Neuronal stem cell (in vitro differentiated cells): ENCODE measurements around the gene DNPH1.
A peak's percentile ranks its signal among the peaks of the same experiment; 100 is the strongest.

Experiments used
- DNase-seq: peaks from one replicate; pipeline ENCODE4 v3.0.0-alpha.2; 2013; ENCODE audit warnings: low spot score
- H2AFZ ChIP-seq: one replicate; pipeline ENCODE4 v1.6.1; 2013; ENCODE audit warnings: mild to moderate bottlenecking, low read length, inconsistent platforms
- H2AK5ac ChIP-seq: 2 replicates; pipeline ENCODE4 v1.6.1; 2013; ENCODE audit warnings: low read depth, mild to moderate bottlenecking, inconsistent platforms, low read length, moderate library complexity, mixed read lengths
- H2BK120ac ChIP-seq: 2 replicates; pipeline ENCODE4 v1.6.1; 2013; ENCODE audit warnings: low read depth, mild to moderate bottlenecking, inconsistent platforms, low read length, moderate library complexity, mixed read lengths
- H2BK12ac ChIP-seq: one replicate; pipeline ENCODE4 v1.6.1; 2013; ENCODE audit warnings: low read length, inconsistent platforms
- H2BK15ac ChIP-seq: 2 replicates; pipeline ENCODE4 v1.6.1; 2013; ENCODE audit warnings: mild to moderate bottlenecking, low read length, inconsistent platforms, mixed read lengths
- H2BK5ac ChIP-seq: one replicate; pipeline ENCODE4 v1.6.1; 2013; ENCODE audit warnings: inconsistent platforms, mild to moderate bottlenecking, low read length, moderate library complexity
- H3K14ac ChIP-seq: one replicate; pipeline ENCODE4 v1.6.1; 2013; ENCODE audit warnings: low read length, inconsistent platforms
- H3K18ac ChIP-seq: 2 replicates; pipeline ENCODE4 v1.6.1; 2013; ENCODE audit warnings: low read length, inconsistent platforms
- H3K23ac ChIP-seq: 2 replicates; pipeline ENCODE4 v1.6.1; 2013; ENCODE audit warnings: low read depth, mild to moderate bottlenecking, mixed read lengths, low read length, inconsistent platforms; ENCODE audit not compliant: poor library complexity
- H3K27ac ChIP-seq: replicated peaks from 3 replicates; pipeline ENCODE4 v1.5.1; 2013; ENCODE audit warnings: low read length, inconsistent platforms
- H3K27me3 ChIP-seq, 3 experiments: 2 replicates each; pipeline ENCODE4 v1.6.1; 2013; ENCODE audit warnings: low read length in 3 of 3, mild to moderate bottlenecking in 2 of 3, inconsistent platforms in 1 of 3, low read depth in 1 of 3, mixed read lengths in 1 of 3, moderate library complexity in 1 of 3; ENCODE audit not compliant: control insufficient read depth in 3 of 3, insufficient read depth in 3 of 3
- H3K36me3 ChIP-seq, 2 donors: replicated peaks in 1 of 2; 2 replicates each; pipeline ENCODE4 v1.6.1; 2013; ENCODE audit warnings: low read length in 2 of 2; ENCODE audit not compliant: control insufficient read depth in 2 of 2, insufficient read depth in 2 of 2
- H3K4ac ChIP-seq: 2 replicates; pipeline ENCODE4 v1.6.1; 2013; ENCODE audit warnings: inconsistent platforms, mild to moderate bottlenecking, low read length, moderate library complexity
- H3K4me1 ChIP-seq, 2 donors: 1 replicate in 1 of 2; 2 replicates in 1 of 2; pipeline ENCODE4 v1.6.1; 2013; ENCODE audit warnings: low read length in 2 of 2, low read depth in 1 of 2; ENCODE audit not compliant: control insufficient read depth in 2 of 2, insufficient read depth in 1 of 2
- H3K4me2 ChIP-seq: one replicate; pipeline ENCODE4 v1.6.1; 2013; ENCODE audit warnings: mild to moderate bottlenecking, low read length, inconsistent platforms; ENCODE audit not compliant: insufficient read depth, poor library complexity, severe bottlenecking
- H3K4me3 ChIP-seq, 2 donors: 2 replicates each; pipeline ENCODE4 v1.5.1; 2013; ENCODE audit warnings: low read length in 2 of 2, mild to moderate bottlenecking in 2 of 2, inconsistent platforms in 1 of 2, moderate library complexity in 1 of 2
- H3K79me1 ChIP-seq: one replicate; pipeline ENCODE4 v1.6.1; 2013; ENCODE audit warnings: low read depth, mild to moderate bottlenecking, inconsistent platforms, low read length, moderate library complexity
- H3K9ac ChIP-seq: one replicate; pipeline ENCODE4 v1.6.1; 2013; ENCODE audit warnings: mild to moderate bottlenecking, low read depth, low read length, inconsistent platforms; ENCODE audit not compliant: poor library complexity
- H3K9me3 ChIP-seq, 2 donors: replicated peaks in 1 of 2; 2 replicates each; pipeline versions ENCODE3 to v1.6.1; 2013; ENCODE audit warnings: low read length in 2 of 2, mild to moderate bottlenecking in 2 of 2, inconsistent platforms in 1 of 2, low read depth in 1 of 2, mixed read lengths in 1 of 2, moderate library complexity in 1 of 2; ENCODE audit not compliant: control insufficient read depth in 2 of 2, insufficient read depth in 1 of 2
- H4K8ac ChIP-seq: one replicate; pipeline ENCODE4 v1.6.1; 2013; ENCODE audit warnings: low read depth, mild to moderate bottlenecking, inconsistent platforms, low read length, moderate library complexity
- H4K91ac ChIP-seq: one replicate; pipeline ENCODE4 v1.6.1; 2013; ENCODE audit warnings: low read length, low read depth, mild to moderate bottlenecking, inconsistent platforms; ENCODE audit not compliant: poor library complexity
- WGBS, 2 donors: extraction: QIAGEN DNeasy Blood & Tissue Kit; methylation state at CpG; one replicate each; pipeline ENCODE4 v1.1.7; 2013; ENCODE audit warnings: missing lambda C conversion rate in 2 of 2, mixed read lengths in 1 of 2; ENCODE audit not compliant: insufficient read length in 2 of 2, insufficient replicate concordance in 1 of 2; ENCODE audit errors: extremely low coverage in 2 of 2; 5-methylcytosine and 5-hydroxymethylcytosine counted together

DNPH1 gene

DNA sequence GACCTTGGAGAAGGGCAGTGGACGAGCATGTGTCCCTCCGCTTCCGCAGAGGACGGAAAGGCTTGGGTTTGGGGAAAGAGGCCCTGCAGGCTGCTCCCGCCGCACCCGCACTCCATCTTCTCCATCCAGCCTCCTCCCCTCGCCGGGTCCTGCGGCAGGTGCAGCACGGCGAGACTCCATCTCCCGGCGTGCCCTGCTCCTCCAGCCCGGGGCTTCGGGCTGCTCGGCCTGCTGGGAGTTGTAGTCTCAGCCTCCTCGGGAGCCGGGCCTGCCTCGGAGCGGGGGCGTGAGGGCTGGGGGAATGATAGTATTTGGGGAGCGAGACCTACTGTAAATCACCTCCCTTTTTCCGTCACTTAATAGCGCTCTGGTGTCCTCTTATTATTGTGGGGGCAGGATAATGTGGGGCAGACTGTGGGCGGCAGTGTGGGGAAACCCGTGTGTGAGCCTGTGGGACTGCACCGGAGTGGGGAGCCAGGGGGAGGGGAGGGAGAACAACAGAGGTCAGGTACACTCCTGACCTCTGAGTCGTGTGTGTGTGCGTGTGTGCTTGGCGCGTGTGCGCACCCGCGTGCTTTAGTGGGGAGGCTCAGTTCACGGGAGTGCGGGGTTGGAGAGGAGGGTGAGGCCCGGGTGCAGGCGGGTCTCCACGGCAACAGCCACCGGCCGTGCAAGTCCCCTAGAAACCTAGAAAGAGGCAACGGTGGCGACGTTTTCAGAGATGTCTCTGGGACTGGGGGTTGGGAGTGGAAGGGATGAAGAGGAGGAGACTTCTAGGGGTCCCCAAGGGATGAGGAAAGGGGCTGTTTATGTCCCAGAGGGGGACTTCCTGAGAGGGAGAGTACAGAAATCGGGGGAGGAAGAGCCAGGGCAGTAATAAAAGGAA, 18.1 kb upstream of the DNPH1 start:
- Histone ChIP-seq H3K9me3 (no peaks in the 10 kb centered on the region), H3K14ac (no peak overlapping the region), H2AK5ac (peak overlapping the region; percentile 27), H3K79me1 (no peaks in the 10 kb centered on the region), H3K4me3 (peak overlapping the region; percentile 77 to 83), H3K4me1 (peaks cover 12 to 20% of the 10 kb centered on the region in 2 donors), H2BK15ac (no peak overlapping the region), H4K8ac (no peak overlapping the region), H3K9ac (peak overlapping the region; percentile 91), H3K27ac (peak overlapping the region; percentile 75), H3K27me3 (peaks cover 7 to 28% (median 23%) of the 10 kb centered on the region in 3 experiments), H3K4me2 (peak overlapping the region; percentile 99), H2AFZ (peak overlapping the region; percentile 88), H3K18ac (peak overlapping the region; percentile 89), H4K91ac (no peak overlapping the region), H2BK5ac (peak overlapping the region; percentile 55), H2BK120ac (no peak overlapping the region), H3K23ac (peak overlapping the region; percentile 87), H2BK12ac (no peak overlapping the region), H3K4ac (no peak overlapping the region), H3K36me3 (no peaks in the 10 kb centered on the region)
- DNase-seq, result peak; percentile 85
- WGBS, 2 donors, result no CpG with 5 or more reads among the region's 46 CpGs

DNA sequence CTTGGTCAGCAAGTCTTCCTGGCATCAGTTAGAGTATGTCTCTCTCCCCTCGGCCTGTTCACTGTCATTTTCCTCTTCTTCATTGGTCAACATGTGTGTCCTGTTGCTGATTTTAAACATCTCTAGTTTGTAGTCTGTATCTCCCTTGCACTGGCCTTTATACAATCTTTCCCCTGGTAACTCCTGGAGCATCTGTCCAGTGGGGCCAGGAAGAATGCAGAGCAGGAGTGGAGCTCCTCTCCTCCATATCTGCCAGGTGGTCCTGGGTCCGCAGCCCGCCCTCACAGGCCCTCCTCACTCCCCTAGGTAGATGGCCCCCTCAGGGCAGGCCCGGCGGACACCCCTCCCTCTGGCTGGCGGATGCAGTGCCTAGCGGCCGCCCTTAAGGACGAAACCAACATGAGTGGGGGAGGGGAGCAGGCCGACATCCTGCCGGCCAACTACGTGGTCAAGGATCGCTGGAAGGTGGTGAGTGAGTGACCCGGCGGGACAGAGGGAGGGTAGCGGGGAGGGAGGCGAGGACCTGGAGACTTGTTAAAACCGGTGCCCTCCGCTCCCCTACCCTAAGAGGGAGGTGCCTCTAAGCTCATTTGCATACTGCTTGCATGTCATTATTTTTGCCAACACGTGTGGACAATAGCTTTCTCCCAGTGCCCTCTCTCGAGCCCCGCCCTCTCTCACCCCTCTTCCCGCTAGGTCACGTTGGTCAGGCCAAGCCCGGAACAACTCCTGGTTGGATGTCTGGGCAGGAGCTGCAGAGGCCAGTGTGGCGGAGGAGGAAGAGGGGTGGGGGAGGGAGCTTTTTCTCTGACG, 17.2 kb upstream of the DNPH1 start:
- no peak overlapping the region for H2BK120ac ChIP-seq
- peak overlapping the region; percentile 99 for H3K4me2 ChIP-seq
- no peak overlapping the region for H4K91ac ChIP-seq
- H2BK15ac ChIP-seq, result peak overlapping the region; percentile 76
- no peaks in the 10 kb centered on the region for H3K79me1 ChIP-seq
- peak overlapping the region; percentile 5 for H3K14ac ChIP-seq
- H3K27me3 ChIP-seq, result peaks cover 7 to 36% (median 29%) of the 10 kb centered on the region in 3 experiments
- no peaks in the 10 kb centered on the region for H3K9me3 ChIP-seq
- H4K8ac ChIP-seq, result no peak overlapping the region
- H2AK5ac ChIP-seq, result peak overlapping the region; percentile 14
- peaks cover 12 to 16% of the 10 kb centered on the region in 2 donors for H3K4me1 ChIP-seq
- peak overlapping the region; percentile 75 for H3K27ac ChIP-seq
- peak overlapping the region; percentile 92 for H3K18ac ChIP-seq
- no CpG with 5 or more reads among the region's 27 CpGs for WGBS, 2 donors
- H2BK12ac ChIP-seq, result no peak overlapping the region
- H2AFZ ChIP-seq, result peak overlapping the region; percentile 88
- no peak overlapping the region for H3K4ac ChIP-seq
- peak overlapping the region; percentile 87 for H3K23ac ChIP-seq
- no peaks in the 10 kb centered on the region for H3K36me3 ChIP-seq
- H3K4me3 ChIP-seq, result peak overlapping the region; percentile 77 to 83
- H3K9ac ChIP-seq, result peak overlapping the region; percentile 87
- H2BK5ac ChIP-seq, result peak overlapping the region; percentile 55
- peak; percentile 88 for DNase-seq

- Histone ChIP-seq H3K36me3 (no peaks in the 10 kb centered on the region), H4K91ac (no peak overlapping the region), H4K8ac (no peak overlapping the region), H3K27ac (no peak overlapping the region), H3K23ac (peak overlapping the region; percentile 11), H3K9ac (peak overlapping the region; percentile 88), H2AFZ (peak overlapping the region; percentile 58), H3K4me3 (peak overlapping the region; percentile 35 to 72), H2BK120ac (no peak overlapping the region), H2BK5ac (no peak overlapping the region), H3K4ac (no peak overlapping the region), H3K79me1 (no peaks in the 10 kb centered on the region), H2BK12ac (no peak overlapping the region), H3K14ac (no peak overlapping the region), H2AK5ac (no peak overlapping the region), H3K9me3 (peaks cover 0 to 6% of the 10 kb centered on the region in 2 donors), H3K4me2 (peak overlapping the region; percentile 76), H3K27me3 (peaks cover 7 to 51% (median 35%) of the 10 kb centered on the region in 3 experiments), H2BK15ac (no peak overlapping the region), H3K4me1 (peaks cover 9 to 10% of the 10 kb centered on the region in 2 donors), H3K18ac (peak overlapping the region; percentile 23)
- DNase-seq, result no peak
- no CpG with 5 or more reads among the region's 37 CpGs for WGBS, 2 donors
These were observed 14.5 kb upstream of the DNPH1 start for GRCh38 chr6:43243664-43244321.
